ENCODE measurements around the gene MTFP1.

GRCh38 chr22:30416837-30417236, 8.7 kb upstream of the MTFP1 start:
- TF ChIP-seq SUZ12 (IDR thresholded peaks at IDR 0.05; ENCODE audit: extremely low read depth, insufficient read depth, insufficient read length) = no peak
- TF ChIP-seq YY1 (IDR thresholded peaks at IDR 0.05; ENCODE audit: insufficient read depth, insufficient read length) = no peak
